Muscle of back (tissue), 11 donors: Measurements from ENCODE around the gene C4orf50. TPM values are rescaled to one million over a fixed set of nuclear protein-coding genes. Genes with fewer than 3 reads are reported as not detected.

ENCODE experiments used
- DNase-seq, 3 donors: peaks; one replicate each; pipeline versions ENCODE4 v3.0.0 to v3.0.0-alpha.2; 2013
- polyA plus RNA-seq, 10 donors: library from polyadenylated mRNA; unstranded; fragments of 120-200 nt; gene quantifications; one replicate each; pipeline ENCODE4 v1.2.1, GENCODE V29; 2013; ENCODE audit not compliant: insufficient read length in 10 of 10

Gene C4orf50
- polyA plus RNA-seq, 10 donors, result 0.01 to 0.04 (median 0.01) TPM; not detected in 7

DNA sequence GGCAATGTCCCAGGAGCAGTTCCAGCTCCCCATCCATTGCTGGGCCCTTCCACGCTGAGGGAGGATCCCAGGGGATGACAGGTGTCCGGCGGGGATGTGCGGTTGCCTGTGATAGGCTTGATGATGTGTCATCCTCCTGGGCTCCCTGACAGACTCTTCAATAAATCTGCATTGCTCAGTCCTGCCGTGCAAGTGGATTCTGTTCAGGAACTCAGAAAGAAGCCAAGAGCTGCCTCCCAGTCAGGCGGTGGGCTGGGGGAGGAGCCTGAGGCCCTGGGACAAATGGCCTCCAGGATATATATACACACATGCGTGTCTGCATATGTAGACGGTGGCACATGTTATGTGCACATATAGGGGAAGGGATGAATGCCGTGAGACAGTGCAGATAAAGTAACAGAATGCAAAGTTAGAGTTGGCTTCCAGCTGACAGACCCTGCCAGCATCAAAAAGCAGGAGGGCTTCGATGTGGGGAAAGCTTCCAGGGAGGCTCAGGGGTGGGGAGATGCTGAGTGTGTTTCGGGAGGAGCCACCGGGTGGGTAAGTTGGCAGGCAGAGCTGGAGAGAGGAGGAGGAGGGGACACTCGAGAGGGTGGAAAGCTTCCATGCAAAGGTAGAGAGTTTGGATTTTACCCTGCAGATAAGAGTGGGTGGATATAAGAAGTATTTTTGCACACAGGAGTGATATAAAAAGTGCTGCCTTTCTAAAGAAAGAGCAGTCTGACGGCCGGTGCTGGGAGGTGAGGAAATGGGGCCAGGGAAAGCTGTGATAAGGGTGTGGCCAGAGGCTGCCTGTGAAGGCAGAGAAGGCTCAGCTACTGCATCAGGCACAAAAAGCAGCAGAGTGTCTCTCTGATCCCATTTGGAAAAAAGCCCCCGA, 96.9 kb downstream of the C4orf50 start:
- DNase-seq, result peak in 1 of 3 donors; percentile 50

DNA sequence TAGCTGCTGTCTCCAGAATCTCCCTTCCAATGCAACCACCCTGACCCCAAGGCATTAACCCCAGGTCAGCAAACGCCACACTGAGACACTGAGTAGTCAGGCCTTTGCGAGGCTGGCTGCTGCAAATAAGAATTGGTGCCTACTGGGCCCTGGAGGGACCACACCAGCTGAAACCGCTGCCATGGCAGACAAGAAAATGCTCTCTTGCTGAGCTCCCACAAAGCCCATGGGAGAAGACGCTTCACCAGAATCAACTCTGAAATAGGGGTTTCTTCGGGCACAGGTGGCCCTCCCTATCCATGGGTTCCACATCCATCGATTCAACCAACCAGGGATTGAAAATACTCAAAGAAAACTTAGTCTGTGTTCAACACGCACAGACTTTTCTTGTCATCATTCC, 98.7 kb downstream of the C4orf50 start:
- no peak for DNase-seq

DNA sequence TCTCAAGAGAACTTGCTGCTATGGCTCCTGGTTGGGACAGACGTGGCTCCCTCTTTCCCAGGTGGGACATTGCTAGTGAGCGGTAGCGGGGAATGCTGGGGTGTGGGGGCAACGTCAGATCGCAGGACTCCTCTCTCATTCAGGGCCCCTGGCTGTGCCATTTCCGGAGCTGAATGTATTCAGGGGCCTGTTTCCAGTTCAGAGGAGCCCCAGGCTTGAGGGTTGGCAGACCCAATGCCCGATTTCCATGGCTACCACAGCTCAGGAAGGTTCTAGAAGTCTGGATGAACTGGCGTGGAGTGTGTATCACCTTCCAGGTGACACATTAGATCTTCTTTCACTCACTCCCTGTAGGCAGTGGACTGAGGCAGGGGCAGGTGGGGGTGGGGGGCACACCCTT, 99.2 kb downstream of the C4orf50 start:
- DNase-seq, result no peak

DNA sequence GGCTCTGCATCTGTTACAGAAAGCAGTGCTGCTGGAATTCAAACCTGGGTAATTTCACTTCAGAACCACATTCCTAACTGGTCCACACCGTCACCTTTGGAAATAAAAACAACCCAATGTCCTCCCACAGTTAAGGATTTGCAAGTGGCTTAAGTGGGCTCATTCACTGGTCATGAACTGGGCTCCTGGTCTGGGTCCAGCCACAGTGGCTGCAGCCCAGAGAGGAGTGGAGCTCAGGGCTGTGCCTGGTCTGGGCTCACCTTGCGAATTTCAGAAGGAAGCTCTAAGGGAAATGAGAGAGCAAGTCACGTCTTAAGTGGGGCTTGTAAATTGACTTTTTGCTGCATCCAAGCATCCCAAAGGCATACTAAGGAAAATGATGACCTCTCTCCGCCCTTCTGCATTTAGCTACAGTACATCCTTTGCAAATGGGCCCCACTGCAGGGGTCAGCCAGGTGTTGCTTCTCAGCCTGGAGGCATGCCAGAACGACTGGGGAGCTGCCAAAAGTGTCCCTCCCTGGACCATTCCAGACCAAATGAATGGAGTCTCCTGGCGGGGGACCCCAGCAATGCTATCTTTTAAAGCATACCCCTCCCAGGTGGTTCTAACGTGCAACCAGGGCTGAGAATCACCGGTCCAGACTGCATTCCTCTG, 99.8 kb downstream of the C4orf50 start:
- peak in 1 of 3 donors; percentile 29 for DNase-seq

DNA sequence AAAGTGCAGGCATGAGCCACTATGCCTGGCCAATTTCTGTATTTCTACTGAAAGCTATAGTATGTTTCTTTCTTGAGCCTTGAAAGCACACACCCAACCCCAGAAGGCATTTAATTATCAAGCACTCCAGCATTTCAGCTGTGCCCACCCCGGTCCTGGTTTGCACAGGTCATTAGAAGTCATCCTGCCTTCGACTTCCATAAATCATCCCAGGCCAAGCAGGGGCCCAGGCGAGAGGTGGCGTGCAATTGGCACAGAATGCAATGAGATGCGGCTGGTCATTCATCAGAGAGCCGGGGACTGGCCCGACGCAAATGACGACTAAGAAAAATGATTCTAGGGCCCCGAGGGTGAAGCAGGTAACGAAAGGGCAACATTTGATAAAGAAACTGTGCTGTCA, 100.6 kb downstream of the C4orf50 start:
- DNase-seq, result no peak

DNA sequence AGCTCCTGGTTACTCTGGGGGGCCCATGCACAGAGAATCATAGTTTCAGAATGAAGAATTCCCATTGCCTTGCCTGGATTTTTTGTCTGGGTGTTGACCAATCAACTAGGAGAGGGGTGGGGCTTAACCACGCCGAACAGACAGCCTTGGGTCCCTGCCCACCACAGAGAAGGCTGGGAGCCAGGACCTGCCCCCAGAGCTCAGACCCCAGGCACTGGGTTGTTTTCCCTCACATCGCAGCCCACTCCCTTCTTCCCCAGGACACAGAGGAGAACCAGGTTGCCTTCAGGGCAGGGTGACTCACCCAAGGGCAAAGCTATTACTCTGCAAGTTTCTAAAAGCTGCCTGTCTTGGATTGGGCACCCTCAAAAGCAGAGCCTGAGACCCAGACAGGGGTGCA, 102.0 kb downstream of the C4orf50 start:
- no peak for DNase-seq

DNA sequence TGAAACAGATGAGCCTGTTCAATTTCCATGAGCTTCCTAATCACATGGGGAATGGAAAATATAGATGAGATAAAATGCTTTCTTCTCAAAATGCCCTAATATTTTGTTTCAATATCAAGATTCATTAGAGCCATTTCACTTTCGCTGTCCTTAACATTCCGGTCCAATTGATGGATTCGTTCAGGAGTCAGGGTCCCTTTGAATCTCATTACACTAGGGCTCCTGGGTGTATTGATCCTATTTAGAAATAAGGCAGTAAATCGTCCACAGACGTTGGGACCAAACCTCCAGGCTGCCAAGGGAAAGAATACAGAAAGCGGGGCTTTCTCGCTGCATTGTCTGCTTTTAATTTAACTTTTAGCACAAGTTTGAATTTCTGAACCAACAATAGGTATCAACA, 104.8 kb downstream of the C4orf50 start:
- DNase-seq, result no peak

DNA sequence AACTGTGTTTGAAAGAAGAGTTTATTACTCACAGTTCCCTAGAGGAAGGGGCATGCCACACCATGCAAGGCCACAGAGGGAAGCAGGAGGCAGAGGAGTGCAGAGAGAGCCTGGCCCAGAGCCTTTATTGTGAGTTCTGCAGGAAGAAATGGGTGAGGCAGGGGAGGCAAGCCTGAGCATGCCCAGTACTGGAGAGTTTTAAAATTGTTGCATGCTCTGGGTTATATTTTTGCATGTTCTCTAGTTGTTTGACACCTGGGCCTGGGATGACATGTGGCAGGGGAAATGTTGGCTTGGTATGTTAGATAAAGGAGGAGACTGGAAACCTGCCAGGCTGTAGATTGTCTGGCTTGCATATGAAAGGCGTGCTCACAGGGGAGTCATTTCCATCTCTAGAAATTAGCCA, 105.6 kb downstream of the C4orf50 start:
- DNase-seq, result no peak

DNA sequence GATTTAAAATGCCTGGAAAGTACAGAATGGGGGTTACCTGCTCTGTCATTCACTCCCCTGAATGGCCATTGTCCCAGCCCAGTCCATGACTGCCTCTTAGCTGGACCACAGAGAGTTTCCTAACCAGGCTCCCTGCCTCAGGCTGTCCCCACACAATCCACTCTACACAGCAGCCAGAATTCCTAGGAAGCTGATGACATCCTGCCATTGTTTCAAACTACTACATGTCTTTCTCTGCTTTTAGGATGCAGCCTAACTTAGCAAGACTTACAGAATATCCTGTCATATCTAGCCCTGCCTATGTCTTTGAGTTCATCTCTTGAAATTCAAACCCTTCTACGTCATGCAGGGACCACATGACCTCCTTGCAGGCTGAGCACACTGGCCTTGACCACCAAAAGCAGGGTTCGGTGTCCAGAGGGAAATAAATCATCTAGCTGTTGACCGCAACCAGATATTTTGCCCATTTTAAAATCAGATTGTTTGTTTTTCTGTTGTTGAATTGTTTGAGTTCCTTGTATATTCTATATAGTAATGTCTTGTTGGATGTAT, 109.3 kb downstream of the C4orf50 start:
- DNase-seq, result no peak

DNA sequence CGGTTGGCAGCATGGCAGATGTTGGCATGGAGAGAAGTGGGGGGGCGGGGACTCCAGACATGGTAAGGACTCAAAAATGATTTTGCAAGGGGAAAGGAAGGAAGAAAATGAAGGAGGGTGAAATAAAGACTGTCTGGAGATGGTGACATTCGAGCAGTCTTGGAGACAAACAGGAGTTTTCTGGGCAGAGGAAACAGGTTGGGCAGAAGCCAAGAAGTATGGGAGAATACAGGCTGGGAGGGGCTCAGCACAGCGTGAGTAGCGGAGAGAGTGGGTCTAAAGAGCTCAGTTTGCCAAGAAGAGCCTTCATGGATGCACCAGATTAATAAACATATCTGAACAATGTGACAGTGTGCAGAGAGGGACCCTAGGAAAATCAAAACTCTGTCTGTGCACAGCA, 112.0 kb downstream of the C4orf50 start:
- no peak for DNase-seq

DNA sequence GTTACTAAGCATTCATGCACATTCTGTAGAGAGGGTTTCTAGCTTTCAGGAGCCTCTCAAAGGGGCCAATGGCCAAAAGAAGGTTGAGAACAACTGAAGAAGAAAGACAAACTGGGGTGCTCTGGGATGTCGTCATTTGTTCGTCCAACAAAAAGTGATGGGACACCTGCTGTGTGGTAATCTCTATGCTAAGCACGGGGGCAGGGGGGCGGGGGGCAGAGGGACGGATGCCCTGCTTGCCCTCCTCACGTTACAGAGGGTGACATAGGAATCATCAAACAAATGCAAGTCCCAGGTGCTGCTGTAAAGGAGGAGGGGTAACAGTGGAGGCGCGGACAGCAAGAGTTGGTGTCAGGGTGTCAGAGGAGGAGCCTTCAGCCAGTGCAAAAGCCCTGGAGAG, 112.5 kb downstream of the C4orf50 start:
- no peak for DNase-seq

DNA sequence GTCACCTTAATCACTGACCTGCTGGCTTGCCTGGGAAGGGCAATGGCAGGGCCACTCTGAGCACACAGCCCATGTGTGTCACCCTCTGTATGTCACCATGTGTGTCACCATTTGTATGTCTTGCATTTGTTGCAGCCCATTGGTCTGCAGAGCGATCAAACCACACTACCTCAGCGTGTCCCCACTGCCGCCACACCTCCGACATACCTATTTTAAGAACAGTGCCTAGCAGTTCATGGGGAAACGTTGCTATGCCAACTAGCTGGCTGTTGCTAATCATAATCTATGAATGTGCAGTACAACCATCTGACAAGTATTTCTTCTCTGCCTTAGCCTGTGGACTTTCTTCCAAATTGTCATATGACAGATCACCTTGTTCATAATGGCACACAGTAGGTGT, 117.4 kb downstream of the C4orf50 start:
- DNase-seq, result no peak

DNA sequence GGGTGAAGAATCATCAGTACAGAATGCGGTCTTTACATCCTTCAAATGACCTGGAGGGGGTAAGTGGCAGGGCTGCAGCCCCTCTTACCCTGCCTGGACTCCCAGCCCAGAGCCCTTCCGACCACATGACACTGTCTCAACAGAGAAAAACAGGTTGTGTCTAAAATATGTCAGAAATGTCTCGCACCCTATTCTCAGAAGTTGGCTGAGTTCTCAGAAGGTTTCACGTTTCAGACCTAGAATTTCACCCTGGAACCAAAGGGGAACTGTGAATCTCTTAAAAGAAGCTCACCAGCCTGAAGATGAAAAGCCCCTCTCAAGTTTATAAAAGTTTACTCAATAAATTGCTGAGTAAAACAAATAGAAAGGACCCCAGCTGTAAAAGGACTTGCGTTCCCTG, 118.3 kb downstream of the C4orf50 start:
- DNase-seq, result no peak

DNA sequence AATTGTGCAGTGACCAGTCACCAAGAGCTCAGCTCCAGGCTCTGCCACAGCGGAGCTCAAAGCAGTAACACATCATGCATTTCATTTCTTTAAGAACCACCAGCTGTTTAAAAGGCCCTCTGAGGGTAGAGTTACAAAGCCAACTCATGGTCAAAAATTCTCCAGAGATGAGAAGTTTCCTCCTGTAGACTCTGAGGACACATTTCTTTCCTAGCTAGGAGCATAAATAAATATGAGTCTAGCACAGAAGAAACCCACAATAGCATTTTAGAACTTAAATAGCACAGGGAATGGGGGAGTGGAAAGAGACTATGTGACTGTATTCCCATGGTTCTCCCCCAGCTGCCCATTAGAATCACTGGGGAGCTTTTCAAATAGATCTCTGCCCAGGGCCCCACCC, 118.8 kb downstream of the C4orf50 start:
- no peak for DNase-seq

DNA sequence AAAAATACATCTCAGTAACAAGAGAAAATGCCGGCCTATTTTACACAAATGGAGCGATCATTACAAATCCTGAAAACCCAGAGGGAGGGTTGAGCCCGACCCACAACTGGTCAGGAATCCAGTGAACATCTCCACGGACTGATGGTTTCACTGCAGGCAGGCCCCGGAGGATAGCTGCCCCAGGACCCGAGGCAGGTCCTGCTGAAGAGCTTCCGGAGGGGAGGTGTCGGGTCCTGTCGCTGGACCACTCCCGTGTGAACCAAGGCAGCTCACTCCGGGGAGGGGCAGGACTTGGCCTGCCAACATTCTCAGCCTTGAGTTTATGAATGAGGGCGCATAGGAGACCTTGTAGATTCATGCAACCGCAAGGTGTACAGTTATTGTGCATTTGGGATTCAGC, 120.6 kb downstream of the C4orf50 start:
- DNase-seq, result no peak

DNA sequence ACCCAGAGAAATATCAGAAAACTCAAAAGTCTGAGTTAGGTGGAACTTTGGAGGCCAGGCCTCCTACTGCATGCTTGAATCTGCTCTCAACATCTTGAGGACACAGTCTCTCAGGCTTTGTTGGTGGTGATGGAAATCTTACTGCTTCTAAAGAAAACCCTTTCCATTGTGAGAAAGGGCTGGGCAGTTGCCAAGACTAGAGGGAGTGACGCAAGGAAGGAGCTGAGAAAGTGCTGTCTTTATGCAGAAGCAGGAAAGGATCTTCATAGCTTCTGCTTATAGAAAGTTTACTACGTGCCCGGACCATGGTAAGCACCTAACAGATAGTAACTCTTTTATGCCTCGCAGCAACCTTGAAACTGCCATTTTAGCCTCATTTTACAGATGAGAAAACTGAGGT, 122.9 kb downstream of the C4orf50 start:
- no peak for DNase-seq

DNA sequence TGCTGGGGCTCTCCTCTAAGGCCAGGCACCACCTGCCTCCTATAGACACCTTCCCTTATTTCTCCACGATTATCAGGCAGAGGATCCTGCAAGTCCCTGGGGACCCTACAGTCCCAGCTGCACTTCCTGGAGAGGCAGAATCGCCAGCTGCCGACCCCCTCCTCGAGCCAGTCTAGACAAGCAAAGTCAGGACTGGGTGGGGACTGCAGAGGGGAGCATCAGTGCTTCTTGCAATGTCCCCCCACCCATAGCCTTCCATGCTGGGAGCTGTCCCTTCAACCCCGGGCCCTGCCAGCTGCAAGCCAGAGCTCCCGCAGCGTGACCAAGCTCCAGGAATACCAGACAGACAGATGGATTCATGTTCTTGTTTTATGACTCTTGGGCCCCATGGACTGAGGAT, 124.0 kb downstream of the C4orf50 start:
- no peak for DNase-seq

DNA sequence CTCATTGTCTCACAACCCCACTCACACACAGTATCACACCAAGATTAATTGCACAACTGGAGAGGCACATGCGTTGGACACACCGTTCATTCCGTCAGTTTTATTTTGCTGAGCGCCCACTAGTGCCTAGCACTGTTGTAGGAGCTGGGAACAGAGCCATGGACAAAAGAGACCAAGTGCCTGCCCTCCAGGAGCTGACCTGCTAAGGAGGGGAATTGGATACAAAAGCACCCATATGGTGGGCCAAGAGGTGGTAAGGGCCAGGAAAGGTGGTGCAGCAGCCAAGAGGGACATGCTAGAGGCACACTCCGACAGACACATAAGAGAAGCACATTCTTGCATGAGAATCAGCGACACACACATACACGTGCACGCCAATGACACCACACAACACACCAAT, 124.6 kb downstream of the C4orf50 start:
- DNase-seq, result no peak

DNA sequence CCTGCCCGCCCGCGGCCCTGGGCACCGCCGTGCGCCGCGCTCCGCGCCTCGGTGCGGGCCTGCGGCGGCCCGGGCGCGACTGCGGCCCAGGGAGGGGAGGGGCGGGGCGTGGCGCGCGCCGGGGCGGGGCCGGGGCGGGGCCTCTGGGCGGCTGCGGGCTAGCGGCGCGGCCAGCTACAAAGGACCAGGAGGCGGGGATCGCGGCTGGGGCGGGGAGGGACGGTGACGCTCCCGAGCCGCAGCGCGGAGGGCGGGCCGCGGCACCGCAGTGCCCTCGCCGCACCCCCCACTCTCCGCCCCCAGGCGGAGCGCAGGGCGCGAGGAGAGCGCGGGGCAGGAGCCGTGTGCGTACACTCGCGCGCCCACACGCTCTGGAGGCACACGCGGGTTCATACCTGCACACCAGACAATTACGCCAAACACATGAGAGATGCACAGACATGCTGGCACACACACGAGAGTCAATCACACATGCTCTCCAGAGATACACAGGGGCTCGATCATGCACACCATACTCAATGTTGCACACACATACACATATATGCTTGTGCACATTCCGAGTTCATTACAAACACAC, 125.1 kb downstream of the C4orf50 start, which contains the start of gene CRMP1:
TSS of gene CRMP1 (minus strand) at position 83 of the 577 bp plus-strand sequence. CDS start 117 bp downstream, outside the sequence.
- no peak for DNase-seq

DNA sequence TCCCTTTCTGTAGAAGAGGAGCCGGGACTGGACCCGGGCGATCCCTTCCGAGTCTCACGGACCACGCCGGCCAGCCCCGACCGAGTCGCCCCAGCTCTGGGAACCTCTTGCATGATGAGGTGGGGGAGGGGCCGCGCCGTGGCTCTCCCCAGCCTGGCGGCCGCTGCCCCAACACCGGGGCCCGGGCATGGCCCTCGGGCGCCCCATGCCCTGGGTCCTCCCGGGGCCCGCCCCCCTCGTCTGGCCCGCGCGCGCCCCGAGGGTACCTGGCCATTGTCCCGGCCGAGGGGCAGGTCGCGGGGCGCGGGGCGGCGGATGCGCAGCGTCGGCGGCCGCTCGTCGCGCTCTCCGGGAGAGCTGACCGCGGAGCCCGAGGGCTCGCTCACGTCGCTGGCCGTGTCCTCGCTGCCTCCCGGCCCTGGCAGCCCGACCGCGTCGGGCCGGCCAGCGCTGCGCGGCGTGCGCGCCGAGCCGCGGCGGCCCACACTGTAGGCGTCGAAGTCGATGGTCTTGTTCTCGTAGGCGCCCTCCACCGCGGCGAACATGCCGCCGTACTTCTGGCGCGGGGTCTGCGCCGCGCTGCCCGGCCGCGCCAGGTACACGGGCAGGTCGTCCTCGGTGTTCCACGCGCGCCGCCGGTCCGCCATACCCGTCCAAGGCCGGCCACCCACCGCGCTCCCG, 125.8 kb downstream of the C4orf50 start:
- no peak for DNase-seq

DNA sequence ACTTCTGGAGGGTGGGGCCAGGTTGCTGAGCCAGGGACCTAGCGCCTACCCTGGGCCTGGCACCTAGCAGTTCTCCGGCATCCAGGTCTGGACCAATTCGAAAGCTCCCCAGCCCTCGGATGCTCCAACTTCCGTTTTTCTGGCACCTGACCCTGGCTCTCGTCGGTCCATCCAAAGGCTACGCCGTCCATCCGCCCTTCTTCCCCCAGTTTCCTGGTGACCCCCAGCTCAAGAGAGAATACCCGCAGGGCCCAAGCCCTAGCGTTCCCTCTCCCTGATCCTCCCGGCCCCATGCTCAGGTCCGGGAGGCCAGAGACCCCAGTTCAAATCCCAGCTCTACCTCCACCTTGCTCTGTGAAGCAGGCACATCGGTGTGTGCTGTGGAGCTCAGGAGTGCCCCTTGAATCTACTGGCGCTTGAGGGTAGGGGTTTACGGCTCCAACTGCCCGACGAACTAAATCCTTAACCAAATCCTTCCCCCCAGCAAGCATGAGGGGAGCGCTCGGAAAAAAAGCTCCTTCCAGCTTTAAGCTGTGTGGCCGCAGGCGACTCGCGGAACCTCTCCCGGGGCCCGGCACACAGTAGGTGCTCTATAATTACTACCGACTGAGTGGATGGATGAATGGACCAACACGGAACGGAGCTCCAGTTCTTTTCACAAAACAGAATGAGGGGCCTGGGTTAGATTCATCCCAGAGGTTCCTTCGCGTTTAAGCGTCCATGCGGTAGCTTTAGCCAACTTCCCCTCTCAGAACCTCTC, 126.5 kb downstream of the C4orf50 start:
- no peak for DNase-seq
